Stimulated activated effector memory CD8-positive, alpha-beta T cell treated with anti-CD3 and anti-CD28 coated beads, Interleukin-12 subunit alpha, Interleukin-12 subunit beta, amount 100 ng/mL, for 72 hours (primary cell): Measurements from ENCODE around the gene CAMK1D.
A peak's percentile ranks its signal among the peaks of the same experiment; 100 is the strongest.
"Not testable (repeated sequence)": the region's sequence is repeated elsewhere in the genome, so short reads cannot be mapped to it uniquely, and the experiment has no call there.

ENCODE experiments used
- ATAC-seq: fragments of 150-1000 bp; cut with Tn5 transposase; 2 replicates; pipeline ENCODE4 v1.10.0; 2021
- DNase-seq, 2 donors: peaks; one replicate each; pipeline ENCODE4 v3.0.0; 2021 to 2022; ENCODE audit warnings: low spot score in 2 of 2
- H3K27ac Mint-ChIP-seq: one replicate; pipeline ENCODE4 v1.8.0; 2022; ENCODE audit warnings: mild to moderate bottlenecking, mixed read lengths
- H3K36me3 Mint-ChIP-seq: one replicate; pipeline ENCODE4 v1.8.0; 2022; ENCODE audit warnings: mild to moderate bottlenecking, mixed read lengths
- H3K4me1 Mint-ChIP-seq: one replicate; pipeline ENCODE4 v1.8.0; 2022; ENCODE audit warnings: mixed read lengths
- H3K4me3 Mint-ChIP-seq: one replicate; pipeline ENCODE4 v1.8.0; 2022; ENCODE audit warnings: mild to moderate bottlenecking, mixed read lengths
- H3K9me3 Mint-ChIP-seq: one replicate; pipeline ENCODE4 v1.8.0; 2022; ENCODE audit warnings: mixed read lengths

The CAMK1D gene

GRCh38 chr10:12792889-12793556, 443.7 kb downstream of the CAMK1D start:
- H3K36me3 Mint-ChIP-seq = peaks cover 7% of the 10 kb centered on the region
- ATAC-seq = no peak
- H3K4me1 Mint-ChIP-seq = no peaks in the 10 kb centered on the region
- no peaks in the 10 kb centered on the region for H3K9me3 Mint-ChIP-seq
- DNase-seq = no peak
- no peak overlapping the region for H3K27ac Mint-ChIP-seq
- no peak overlapping the region for H3K4me3 Mint-ChIP-seq

GRCh38 chr10:12795315-12796110, 446.2 kb downstream of the CAMK1D start:
- H3K4me3 Mint-ChIP-seq = no peak overlapping the region
- H3K4me1 Mint-ChIP-seq = no peaks in the 10 kb centered on the region
- H3K36me3 Mint-ChIP-seq = peaks cover 3% of the 10 kb centered on the region
- DNase-seq (no peak), ATAC-seq (no peak)
- no peak overlapping the region for H3K27ac Mint-ChIP-seq
- H3K9me3 Mint-ChIP-seq = no peaks in the 10 kb centered on the region

DNA sequence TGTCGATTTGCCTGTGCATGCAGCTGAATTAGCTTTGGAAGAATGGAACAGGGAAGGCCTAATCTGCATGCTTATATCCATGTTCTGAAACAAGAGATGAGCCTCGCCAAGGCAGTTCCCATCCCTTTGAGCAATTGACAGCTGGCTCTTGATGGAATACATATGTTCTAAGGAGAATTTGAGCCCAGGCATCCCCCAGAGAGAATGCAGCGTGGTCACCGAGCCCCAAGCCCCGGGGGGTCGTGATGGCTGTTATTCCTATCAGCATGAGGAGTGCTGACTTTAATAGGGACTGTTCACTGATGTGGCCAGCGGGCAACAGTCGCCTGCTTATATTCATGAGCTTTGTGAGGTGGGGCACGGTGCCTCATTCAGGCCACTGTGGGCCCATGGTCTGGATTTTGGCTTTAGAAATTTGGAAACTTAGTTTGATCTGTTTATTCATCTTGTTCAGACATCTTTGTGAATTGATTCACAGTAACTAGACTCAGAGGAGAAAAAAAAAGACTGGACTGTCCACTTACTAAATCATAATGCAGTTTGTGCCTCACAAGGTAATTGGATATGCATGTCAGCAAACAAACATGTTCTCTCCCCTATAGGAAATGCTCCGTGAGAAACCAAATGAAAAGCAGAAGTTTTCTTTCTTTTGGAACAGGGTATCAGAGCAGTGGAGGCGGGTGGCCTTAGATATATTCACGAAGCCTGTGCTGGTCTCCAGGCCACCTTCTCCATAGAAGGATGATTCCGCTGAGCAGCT, 447.2 kb downstream of the CAMK1D start:
- no peaks in the 10 kb centered on the region for H3K9me3 Mint-ChIP-seq
- no peaks in the 10 kb centered on the region for H3K4me1 Mint-ChIP-seq
- no peak overlapping the region for H3K27ac Mint-ChIP-seq
- ATAC-seq = no peak
- DNase-seq = no peak
- H3K4me3 Mint-ChIP-seq = no peak overlapping the region
- no peaks in the 10 kb centered on the region for H3K36me3 Mint-ChIP-seq

GRCh38 chr10:12797471-12798262, 448.3 kb downstream of the CAMK1D start:
- H3K4me1 Mint-ChIP-seq = no peaks in the 10 kb centered on the region
- DNase-seq = no peak
- no peak for ATAC-seq
- H3K36me3 Mint-ChIP-seq = no peaks in the 10 kb centered on the region
- no peak overlapping the region for H3K27ac Mint-ChIP-seq
- H3K4me3 Mint-ChIP-seq = no peak overlapping the region
- no peaks in the 10 kb centered on the region for H3K9me3 Mint-ChIP-seq

DNA sequence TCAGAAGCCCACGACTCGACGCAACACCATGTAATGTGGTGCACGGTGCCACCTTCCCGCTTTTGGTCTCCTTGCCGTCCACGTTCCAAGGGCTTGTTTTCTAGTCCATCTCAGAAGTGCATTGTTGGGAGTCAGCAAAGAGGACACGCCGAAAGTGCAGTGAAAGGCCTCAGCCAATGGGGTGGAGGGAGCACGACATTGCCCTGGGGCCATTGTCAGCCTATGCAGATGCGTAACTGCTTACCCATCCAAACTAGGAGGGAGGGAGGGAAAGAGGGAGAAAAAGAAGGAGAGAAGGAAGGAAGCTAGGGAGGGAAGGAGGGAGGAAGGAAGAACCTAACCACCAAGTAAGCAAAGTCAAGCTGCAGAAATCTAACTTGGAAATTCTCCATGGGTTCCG, 449.8 kb downstream of the CAMK1D start:
- ATAC-seq = no peak
- Mint-ChIP-seq H3K36me3 (no peaks in the 10 kb centered on the region), H3K9me3 (no peaks in the 10 kb centered on the region), H3K4me3 (no peak overlapping the region), H3K27ac (no peak overlapping the region), H3K4me1 (no peaks in the 10 kb centered on the region)
- no peak for DNase-seq

- H3K4me3 Mint-ChIP-seq = no peak overlapping the region
- H3K4me1 Mint-ChIP-seq = no peaks in the 10 kb centered on the region
- DNase-seq (no peak), ATAC-seq (no peak)
- H3K27ac Mint-ChIP-seq = no peak overlapping the region
- H3K36me3 Mint-ChIP-seq = no peaks in the 10 kb centered on the region
- H3K9me3 Mint-ChIP-seq = no peaks in the 10 kb centered on the region
Measured at GRCh38 chr10:12799714-12800113, 450.4 kb downstream of the CAMK1D start.

DNA sequence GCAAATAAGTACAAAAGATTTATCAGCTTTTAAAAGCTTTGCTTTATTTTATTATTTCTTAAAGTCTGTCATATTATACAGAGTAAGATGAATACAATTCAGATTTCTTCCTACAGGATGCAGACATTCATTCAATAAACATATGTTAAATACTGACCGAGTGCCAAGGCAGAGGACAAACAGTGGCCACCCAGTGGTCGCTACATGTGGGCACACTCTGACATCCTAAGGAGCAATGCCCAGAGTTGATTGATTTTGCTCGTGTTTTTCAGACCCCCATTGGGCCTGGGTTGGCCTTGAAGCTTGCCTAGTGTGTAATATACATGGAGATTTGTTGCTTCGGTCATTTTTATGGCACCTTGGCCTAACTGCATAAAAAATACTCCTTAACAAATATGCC, 451.0 kb downstream of the CAMK1D start:
- no peaks in the 10 kb centered on the region for H3K9me3 Mint-ChIP-seq
- no peak for DNase-seq
- no peaks in the 10 kb centered on the region for H3K4me1 Mint-ChIP-seq
- H3K36me3 Mint-ChIP-seq = no peaks in the 10 kb centered on the region
- no peak for ATAC-seq
- no peak overlapping the region for H3K4me3 Mint-ChIP-seq
- no peak overlapping the region for H3K27ac Mint-ChIP-seq

DNA sequence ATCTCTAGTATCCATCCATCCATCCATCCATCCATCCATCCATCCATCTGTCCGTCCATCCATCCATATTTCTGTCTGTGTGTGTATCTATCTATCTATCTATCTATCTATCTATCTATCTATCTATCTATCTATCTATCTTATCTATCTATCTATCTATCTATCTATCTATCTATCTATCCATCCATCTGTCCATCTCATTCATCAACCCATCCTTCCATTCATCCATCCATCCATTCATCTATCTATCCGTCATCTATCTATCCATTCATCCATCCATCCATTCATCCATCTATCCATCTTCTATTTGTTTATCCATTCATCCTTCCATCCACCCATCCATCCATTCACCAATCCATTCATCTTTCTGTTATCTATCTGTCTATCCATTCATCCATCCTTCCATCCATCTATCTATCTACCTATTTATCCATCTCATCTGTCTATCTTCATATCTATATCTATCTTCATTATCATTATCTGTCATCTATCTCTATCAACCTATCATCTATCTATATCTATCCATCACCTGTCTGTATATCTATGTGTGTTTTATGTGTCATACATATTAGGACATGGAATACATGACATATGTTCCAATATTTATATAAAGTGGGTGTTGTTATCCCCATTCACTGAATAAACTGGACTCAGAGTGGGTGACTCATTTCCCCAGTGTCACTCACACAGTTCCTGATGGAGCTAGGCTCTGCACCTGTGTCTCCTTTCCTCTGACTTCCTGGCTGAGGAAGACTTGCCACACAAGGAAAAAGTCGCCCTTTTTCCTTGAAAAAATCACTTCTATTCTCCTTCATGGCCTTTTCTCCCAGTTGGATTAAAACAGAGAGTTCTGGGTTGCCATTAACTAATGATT, 452.1 kb downstream of the CAMK1D start:
- ATAC-seq = no peak
- no peak for DNase-seq
- Mint-ChIP-seq H3K9me3 (no peaks in the 10 kb centered on the region), H3K36me3 (no peaks in the 10 kb centered on the region), H3K27ac (no peak overlapping the region), H3K4me3 (no peak overlapping the region), H3K4me1 (no peaks in the 10 kb centered on the region)

DNA sequence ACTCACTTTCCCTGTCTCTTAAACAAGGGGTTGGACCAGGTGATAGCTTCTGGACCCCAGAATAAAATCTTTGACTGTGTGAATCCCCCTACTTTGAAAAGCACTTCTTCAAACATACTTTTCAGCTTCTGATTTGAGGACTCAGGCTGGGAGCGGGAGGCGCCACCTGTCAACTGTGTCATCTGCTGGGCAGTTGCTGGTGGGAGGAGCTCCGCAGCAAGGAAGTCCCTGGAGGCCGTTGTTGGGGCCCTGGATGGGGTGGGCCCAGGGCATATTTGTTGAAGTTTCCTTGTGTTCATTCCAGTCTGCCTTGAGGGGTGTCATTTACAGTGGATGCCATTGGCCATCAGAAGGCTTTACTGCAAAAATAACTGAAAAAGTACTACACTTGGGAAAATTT, 454.4 kb downstream of the CAMK1D start:
- peaks cover 7% of the 10 kb centered on the region for H3K4me1 Mint-ChIP-seq
- ATAC-seq (no peak), DNase-seq (no peak)
- H3K36me3 Mint-ChIP-seq = no peaks in the 10 kb centered on the region
- no peak overlapping the region for H3K27ac Mint-ChIP-seq
- no peak overlapping the region for H3K4me3 Mint-ChIP-seq
- H3K9me3 Mint-ChIP-seq = no peaks in the 10 kb centered on the region

- Mint-ChIP-seq H3K4me3 (no peak overlapping the region), H3K4me1 (peaks cover 7% of the 10 kb centered on the region), H3K36me3 (no peaks in the 10 kb centered on the region), H3K27ac (no peak overlapping the region), H3K9me3 (no peaks in the 10 kb centered on the region)
- DNase-seq (no peak), ATAC-seq (no peak)
Measured at GRCh38 chr10:12806228-12807095, 457.1 kb downstream of the CAMK1D start.

DNA sequence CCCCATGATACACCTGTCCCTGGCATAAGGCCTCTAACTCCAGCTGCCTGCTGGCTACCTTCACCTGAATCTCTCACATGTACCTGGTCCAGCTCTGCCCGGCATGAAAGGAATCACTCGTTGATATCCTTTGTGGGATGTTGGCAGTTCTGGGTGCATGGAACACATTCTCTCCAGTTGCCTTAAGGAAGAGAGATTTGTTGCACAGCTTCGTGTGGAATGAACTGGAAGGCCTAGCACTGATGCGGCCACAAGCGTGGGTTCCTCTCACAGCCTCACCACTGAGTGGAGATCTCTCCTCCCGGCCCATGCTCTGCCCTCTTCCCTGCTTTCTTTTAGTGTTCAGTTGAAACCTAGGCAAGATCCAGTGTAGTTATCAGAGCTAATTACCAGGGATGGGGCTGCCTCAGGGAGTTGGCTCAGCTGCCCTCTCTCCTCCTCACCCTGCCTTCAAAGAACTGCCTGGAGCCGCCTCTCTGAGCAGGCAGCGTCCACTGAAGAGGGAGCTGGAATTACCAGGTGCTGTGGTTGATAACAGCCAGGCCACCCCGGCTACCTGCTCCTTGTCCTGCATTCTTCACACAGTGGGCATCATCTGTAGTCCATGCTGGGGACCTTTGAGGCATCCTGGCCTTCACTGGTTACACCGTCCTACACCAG, 457.9 kb downstream of the CAMK1D start:
- ATAC-seq (no peak), DNase-seq (no peak)
- peaks cover 7% of the 10 kb centered on the region for H3K4me1 Mint-ChIP-seq
- H3K9me3 Mint-ChIP-seq = no peaks in the 10 kb centered on the region
- H3K4me3 Mint-ChIP-seq = no peak overlapping the region
- no peaks in the 10 kb centered on the region for H3K36me3 Mint-ChIP-seq
- H3K27ac Mint-ChIP-seq = peak overlapping the region; percentile 72

DNA sequence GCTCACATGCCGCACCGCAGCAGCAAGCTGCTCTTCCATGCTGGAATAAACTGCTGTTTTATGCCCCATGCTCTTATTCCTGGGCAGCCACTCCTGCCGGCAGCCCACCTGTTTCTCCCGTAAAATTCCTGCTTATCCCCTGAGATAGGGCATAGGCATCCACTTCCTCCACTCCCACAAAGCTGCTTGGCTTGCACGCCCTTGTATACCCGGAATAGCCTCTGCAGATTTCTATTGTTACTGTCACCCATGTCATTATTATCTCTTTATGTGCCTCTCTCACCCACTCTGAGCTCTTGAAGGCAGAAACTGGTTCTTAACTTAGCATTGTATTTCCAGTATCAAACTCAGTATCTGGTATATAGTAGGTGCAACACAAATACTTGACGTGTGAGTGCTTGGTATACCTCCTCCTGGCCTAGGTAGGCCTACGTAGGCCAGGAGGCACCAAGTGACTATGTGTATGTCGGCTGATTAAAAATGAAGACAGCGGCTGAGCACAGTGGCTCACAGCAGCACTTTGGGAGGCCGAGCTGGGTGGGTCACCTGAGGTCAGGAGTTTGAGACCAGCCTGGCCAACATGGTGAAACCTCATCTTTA, 458.8 kb downstream of the CAMK1D start:
- H3K4me3 Mint-ChIP-seq = no peak overlapping the region
- ATAC-seq (no peak), DNase-seq (no peak)
- H3K4me1 Mint-ChIP-seq = peaks cover 7% of the 10 kb centered on the region
- no peaks in the 10 kb centered on the region for H3K9me3 Mint-ChIP-seq
- H3K27ac Mint-ChIP-seq = peak overlapping the region; percentile 72
- no peaks in the 10 kb centered on the region for H3K36me3 Mint-ChIP-seq

- not testable (repeated sequence) for H3K27ac Mint-ChIP-seq, H3K4me1 Mint-ChIP-seq, DNase-seq, ATAC-seq, H3K4me3 Mint-ChIP-seq, H3K9me3 Mint-ChIP-seq
- peaks cover 18% of the 10 kb centered on the region for H3K36me3 Mint-ChIP-seq
Measured at GRCh38 chr10:12810046-12810445, 460.7 kb downstream of the CAMK1D start.
